HCT116 (cell line): ENCODE measurements around the gene ZDHHC14.

Experiments
- ATF3 ChIP-seq: IDR thresholded peaks from 2 replicates; pipeline ENCODE4 v1.6.1; 2012
- CEBPB ChIP-seq: IDR thresholded peaks from 2 replicates; pipeline ENCODE4 v1.6.1; 2012; ENCODE audit warnings: low read depth
- SP1 ChIP-seq: IDR thresholded peaks from 2 replicates; pipeline ENCODE4 v1.6.1; 2012; ENCODE audit warnings: low read depth
- TF ChIP-seq, protein P1 (sequence below), 3 experiments: fragments of 200-600 bp in 1 of 3; sonication (generic) in 1 of 3; IDR thresholded peaks in 2 of 3; conservative IDR thresholded peaks in 1 of 3; 2 replicates each; pipeline ENCODE4 v1.5.1; 2012 to 2017; ENCODE audit warnings: low read depth in 2 of 3, low read length in 2 of 3, antibody characterized with exemption in 1 of 3, borderline replicate concordance in 1 of 3, control low read depth in 1 of 3, mild to moderate bottlenecking in 1 of 3, mixed read lengths in 1 of 3, mixed run types in 1 of 3, moderate library complexity in 1 of 3; ENCODE audit not compliant: insufficient read depth in 1 of 3

GRCh38 chr6:157724138-157724820, 343.3 kb downstream of the ZDHHC14 start:
- TF ChIP-seq, protein P1, sequence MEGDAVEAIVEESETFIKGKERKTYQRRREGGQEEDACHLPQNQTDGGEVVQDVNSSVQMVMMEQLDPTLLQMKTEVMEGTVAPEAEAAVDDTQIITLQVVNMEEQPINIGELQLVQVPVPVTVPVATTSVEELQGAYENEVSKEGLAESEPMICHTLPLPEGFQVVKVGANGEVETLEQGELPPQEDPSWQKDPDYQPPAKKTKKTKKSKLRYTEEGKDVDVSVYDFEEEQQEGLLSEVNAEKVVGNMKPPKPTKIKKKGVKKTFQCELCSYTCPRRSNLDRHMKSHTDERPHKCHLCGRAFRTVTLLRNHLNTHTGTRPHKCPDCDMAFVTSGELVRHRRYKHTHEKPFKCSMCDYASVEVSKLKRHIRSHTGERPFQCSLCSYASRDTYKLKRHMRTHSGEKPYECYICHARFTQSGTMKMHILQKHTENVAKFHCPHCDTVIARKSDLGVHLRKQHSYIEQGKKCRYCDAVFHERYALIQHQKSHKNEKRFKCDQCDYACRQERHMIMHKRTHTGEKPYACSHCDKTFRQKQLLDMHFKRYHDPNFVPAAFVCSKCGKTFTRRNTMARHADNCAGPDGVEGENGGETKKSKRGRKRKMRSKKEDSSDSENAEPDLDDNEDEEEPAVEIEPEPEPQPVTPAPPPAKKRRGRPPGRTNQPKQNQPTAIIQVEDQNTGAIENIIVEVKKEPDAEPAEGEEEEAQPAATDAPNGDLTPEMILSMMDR (IDR thresholded peaks at IDR 0.05 in 2 of 3, conservative IDR thresholded peaks at IDR 0.05 in 1 of 3; ENCODE audit: borderline replicate concordance in 1 of 3, insufficient read depth in 1 of 3, low read depth in 2 of 3, low read length in 2 of 3): no peak
- TF ChIP-seq ATF3 (no peak), CEBPB (no peak), SP1 (no peak)
